Right atrium auricular region (tissue), 2 donors: ENCODE measurements around the gene IL17RE. TPM values are rescaled to one million over a fixed set of nuclear protein-coding genes. Genes with fewer than 3 reads are reported as not detected.
A peak's percentile ranks its signal among the peaks of the same experiment; 100 is the strongest.
"Not testable (repeated sequence)": the region's sequence is repeated elsewhere in the genome, so short reads cannot be mapped to it uniquely, and the experiment has no call there.

ENCODE experiments used
- DNase-seq: peaks from one replicate; pipeline ENCODE4 v3.0.0-alpha.2; 2019; ENCODE audit warnings: low spot score
- H3K27ac ChIP-seq, 2 donors: fragments of 200-600 bp; sonication (generic); 1 replicate in 1 of 2; 2 replicates in 1 of 2; pipeline ENCODE4 v1.5.1; 2016 to 2019
- H3K27me3 ChIP-seq, 2 donors: fragments of 200-600 bp; sonication (generic); one replicate each; pipeline versions ENCODE4 v1.5.1 to v1.6.0; 2017 to 2019
- H3K36me3 ChIP-seq: fragments of 200-600 bp; sonication (generic); one replicate; pipeline ENCODE4 v1.5.1; 2016
- H3K4me1 ChIP-seq, 2 donors: fragments of 200-600 bp; sonication (generic); one replicate each; pipeline versions ENCODE4 v1.5.1 to v1.6.0; 2017 to 2019
- H3K4me3 ChIP-seq, 2 donors: fragments of 200-600 bp; sonication (generic); 1 replicate in 1 of 2; 2 replicates in 1 of 2; pipeline ENCODE4 v1.5.1; 2017 to 2019; ENCODE audit warnings: mild to moderate bottlenecking in 1 of 2, moderate library complexity in 1 of 2
- H3K9me3 ChIP-seq, 2 donors: fragments of 200-600 bp; sonication (generic); one replicate each; pipeline ENCODE4 v1.5.1; 2019
- total RNA-seq, 2 donors: library from RNA; depleted of rRNA; stranded (reverse); fragments of >200 nt; gene quantifications; one replicate each; pipeline ENCODE4 v1.1.0, GENCODE V29; 2016
- TF ChIP-seq, protein P1 (sequence below), 2 donors: fragments of 200-600 bp; sonication (generic); IDR thresholded peaks; one replicate each; pipeline ENCODE4 v1.5.1; 2019; ENCODE audit warnings: antibody characterized with exemption in 2 of 2

The IL17RE gene, protein sequence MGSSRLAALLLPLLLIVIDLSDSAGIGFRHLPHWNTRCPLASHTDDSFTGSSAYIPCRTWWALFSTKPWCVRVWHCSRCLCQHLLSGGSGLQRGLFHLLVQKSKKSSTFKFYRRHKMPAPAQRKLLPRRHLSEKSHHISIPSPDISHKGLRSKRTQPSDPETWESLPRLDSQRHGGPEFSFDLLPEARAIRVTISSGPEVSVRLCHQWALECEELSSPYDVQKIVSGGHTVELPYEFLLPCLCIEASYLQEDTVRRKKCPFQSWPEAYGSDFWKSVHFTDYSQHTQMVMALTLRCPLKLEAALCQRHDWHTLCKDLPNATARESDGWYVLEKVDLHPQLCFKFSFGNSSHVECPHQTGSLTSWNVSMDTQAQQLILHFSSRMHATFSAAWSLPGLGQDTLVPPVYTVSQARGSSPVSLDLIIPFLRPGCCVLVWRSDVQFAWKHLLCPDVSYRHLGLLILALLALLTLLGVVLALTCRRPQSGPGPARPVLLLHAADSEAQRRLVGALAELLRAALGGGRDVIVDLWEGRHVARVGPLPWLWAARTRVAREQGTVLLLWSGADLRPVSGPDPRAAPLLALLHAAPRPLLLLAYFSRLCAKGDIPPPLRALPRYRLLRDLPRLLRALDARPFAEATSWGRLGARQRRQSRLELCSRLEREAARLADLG
- 1 to 10 TPM in 1 of 2 donors, under 1 TPM in 1; 0.89 to 2.6 TPM for total RNA-seq

DNA sequence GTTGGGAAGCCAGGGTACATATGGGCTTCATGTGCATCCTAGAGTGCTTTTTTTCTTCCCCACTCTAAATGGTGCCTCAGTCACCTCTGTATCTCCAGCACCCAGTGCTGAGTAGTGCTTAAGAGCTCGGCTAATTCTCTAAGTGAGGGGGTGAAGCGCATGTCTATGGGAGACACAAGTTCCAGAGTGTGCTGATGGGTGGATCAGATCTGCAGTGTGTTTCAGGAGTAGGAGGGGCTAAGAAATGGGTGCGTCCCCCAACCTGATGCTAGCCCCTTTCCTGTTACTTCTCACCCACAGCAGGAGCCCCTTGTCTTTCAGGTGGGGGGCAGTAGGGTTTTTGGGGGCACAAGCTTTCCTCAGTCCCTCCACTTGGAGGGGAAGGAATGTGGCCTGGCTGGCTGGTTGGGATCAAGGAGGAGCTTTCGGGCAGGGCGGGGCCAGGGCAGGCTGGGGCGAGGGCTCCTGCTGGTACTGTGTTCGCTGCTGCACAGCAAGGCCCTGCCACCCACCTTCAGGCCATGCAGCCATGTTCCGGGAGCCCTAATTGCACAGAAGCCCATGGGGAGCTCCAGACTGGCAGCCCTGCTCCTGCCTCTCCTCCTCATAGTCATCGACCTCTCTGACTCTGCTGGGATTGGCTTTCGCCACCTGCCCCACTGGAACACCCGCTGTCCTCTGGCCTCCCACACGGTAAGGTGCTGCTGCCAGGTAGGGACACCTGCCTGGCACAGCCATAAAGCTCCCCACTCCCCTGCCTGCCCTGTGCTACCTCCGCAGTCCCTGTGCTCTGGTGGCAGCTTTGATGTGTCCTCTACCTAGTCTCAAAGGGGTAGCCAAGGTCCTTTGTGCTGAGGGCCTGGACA lies at the start of gene IL17RE:
Gene IL17RE (plus strand): TSS at position 477 of the 866 bp plus-strand sequence. CDS start 85 bp downstream, at position 562.
- H3K27ac ChIP-seq, result peak within 1 kb of the TSS; percentile 7 to 17
- H3K27me3 ChIP-seq, result no peaks in the 10 kb centered on the region
- no peak for DNase-seq
- peak within 1 kb of the TSS in 1 of 2 donors; percentile 30 for H3K4me3 ChIP-seq
- no peaks in the 10 kb centered on the region for H3K9me3 ChIP-seq
- no peaks in the 10 kb centered on the region for H3K36me3 ChIP-seq
- peaks cover 0 to 8% of the 10 kb centered on the region in 2 donors for H3K4me1 ChIP-seq
- TF ChIP-seq, protein P1, sequence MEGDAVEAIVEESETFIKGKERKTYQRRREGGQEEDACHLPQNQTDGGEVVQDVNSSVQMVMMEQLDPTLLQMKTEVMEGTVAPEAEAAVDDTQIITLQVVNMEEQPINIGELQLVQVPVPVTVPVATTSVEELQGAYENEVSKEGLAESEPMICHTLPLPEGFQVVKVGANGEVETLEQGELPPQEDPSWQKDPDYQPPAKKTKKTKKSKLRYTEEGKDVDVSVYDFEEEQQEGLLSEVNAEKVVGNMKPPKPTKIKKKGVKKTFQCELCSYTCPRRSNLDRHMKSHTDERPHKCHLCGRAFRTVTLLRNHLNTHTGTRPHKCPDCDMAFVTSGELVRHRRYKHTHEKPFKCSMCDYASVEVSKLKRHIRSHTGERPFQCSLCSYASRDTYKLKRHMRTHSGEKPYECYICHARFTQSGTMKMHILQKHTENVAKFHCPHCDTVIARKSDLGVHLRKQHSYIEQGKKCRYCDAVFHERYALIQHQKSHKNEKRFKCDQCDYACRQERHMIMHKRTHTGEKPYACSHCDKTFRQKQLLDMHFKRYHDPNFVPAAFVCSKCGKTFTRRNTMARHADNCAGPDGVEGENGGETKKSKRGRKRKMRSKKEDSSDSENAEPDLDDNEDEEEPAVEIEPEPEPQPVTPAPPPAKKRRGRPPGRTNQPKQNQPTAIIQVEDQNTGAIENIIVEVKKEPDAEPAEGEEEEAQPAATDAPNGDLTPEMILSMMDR (IDR thresholded peaks at IDR 0.05), result no peak

DNA sequence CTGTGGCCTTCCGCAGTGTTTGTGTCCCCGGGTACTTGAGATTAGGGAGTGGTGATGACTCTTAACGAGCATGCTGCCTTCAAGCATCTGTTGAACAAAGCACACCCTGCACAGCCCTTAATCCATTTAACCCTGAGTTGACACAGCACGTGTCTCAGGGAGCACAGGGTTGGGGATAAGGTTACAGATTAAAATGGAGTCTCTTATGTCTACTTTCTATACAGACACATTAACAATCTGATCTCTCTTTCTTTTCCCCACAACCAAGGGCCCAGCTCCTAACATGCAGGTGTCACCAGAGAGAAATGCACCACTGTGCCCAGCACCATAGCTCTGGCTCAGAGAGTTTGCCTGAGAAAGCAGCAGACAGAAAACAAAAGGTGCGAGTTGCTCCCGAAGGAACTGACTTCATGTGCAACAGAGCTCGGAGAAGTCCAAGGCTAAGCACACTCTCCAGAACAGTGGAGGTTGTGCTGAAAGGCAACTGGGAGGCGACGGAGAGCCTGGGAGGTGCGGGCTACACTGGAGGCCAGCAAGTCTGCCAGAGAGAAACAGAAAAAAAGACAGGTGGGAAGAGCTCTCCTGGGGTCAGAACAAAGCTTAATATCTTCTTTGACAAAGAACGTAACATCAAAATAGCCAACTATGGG lies 48.2 kb upstream of the IL17RE start:
- not testable (repeated sequence) for H3K4me1 ChIP-seq, H3K27ac ChIP-seq, H3K27me3 ChIP-seq, H3K4me3 ChIP-seq, H3K9me3 ChIP-seq, DNase-seq, H3K36me3 ChIP-seq

DNA sequence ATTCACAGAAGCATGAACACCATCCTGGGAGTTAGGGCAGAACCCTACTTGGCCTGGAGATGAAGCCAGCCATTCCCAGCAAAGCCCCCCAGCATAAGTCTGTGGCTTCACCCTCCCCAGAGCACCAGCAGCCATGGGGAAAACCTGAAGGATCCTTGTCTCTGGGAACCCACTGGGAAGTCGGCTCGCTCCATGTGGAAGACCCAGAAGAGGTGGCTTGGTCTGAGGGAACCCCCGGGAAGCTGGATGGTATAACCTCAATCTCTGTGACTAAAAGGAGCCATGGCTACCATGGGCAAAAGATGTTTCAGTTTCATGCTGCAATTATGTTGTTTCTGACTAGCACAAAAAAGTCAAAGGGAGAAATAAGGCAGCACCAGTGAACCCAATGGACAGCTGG lies 47.1 kb upstream of the IL17RE start:
- H3K27me3 ChIP-seq, result no peaks in the 10 kb centered on the region
- no peaks in the 10 kb centered on the region for H3K36me3 ChIP-seq
- TF ChIP-seq, protein P1 (IDR thresholded peaks at IDR 0.05), result no peak

DNA sequence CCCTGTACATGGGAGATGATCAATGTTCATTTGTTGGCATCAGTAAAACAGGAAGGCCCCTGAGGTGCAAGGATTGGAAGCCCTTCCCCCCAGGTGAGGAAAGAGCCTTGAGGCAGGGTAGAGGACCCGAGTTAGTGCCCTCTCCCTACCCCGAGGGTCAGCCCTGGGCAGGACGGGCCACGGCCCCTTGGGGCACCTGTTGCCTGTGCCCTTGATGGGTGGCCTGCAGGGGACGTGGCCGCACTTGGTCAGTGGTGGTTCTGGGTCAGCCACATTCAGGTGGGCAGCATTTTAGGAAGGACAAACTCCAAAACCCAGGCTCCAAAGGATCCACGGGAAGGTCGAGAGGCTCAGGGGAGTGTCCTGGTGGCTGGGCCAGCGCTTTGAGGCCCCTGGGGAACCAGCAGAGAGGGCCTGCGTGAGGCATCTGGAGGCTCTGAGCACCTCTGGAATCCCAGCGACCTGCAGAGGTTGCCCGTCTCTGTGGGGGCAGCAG lies 43.1 kb upstream of the IL17RE start:
- no peaks in the 10 kb centered on the region for H3K36me3 ChIP-seq
- H3K4me3 ChIP-seq, result no peak overlapping the region
- TF ChIP-seq, protein P1 (IDR thresholded peaks at IDR 0.05), result no peak
- no peak overlapping the region for H3K27ac ChIP-seq
- peaks cover 0 to 18% of the 10 kb centered on the region in 2 donors for H3K4me1 ChIP-seq
- H3K9me3 ChIP-seq, result no peaks in the 10 kb centered on the region
- no peaks in the 10 kb centered on the region for H3K27me3 ChIP-seq
- no peak for DNase-seq

More for the DNA sequence above, 47.1 kb upstream of the IL17RE start:
- no peak for DNase-seq
- Histone ChIP-seq H3K4me3 (no peak overlapping the region), H3K9me3 (no peaks in the 10 kb centered on the region), H3K27ac (no peak overlapping the region), H3K4me1 (no peaks in the 10 kb centered on the region)

DNA sequence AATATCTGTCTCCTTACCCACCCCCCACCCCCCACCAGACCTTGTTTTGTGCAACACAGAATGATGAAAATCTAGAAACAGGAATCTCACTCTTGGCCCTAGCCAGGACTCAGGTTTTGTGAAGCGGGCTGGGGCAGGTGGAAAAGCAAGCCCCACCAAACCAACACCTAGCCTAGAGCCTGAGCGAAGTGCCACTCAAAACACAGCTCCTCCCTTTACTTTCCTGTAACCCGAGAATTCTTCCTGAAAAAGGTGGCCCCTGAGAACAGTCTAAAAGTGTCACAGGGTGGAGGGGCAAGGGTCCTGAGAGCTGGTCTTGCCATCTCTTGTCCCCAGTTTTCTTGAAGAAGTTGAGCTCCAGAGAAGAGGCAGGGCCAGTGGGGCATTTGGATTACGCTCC lies 41.4 kb upstream of the IL17RE start:
- no peaks in the 10 kb centered on the region for H3K27me3 ChIP-seq
- DNase-seq, result no peak
- TF ChIP-seq, protein P1 (IDR thresholded peaks at IDR 0.05), result no peak
- H3K4me1 ChIP-seq, result peaks cover 0 to 21% of the 10 kb centered on the region in 2 donors
- no peak overlapping the region for H3K4me3 ChIP-seq
- H3K27ac ChIP-seq, result no peak overlapping the region
- no peaks in the 10 kb centered on the region for H3K36me3 ChIP-seq
- no peaks in the 10 kb centered on the region for H3K9me3 ChIP-seq
